CD4-positive, alpha-beta T cell treated with Interleukin-6 at 100 ng/mL for 8 hours (primary cell): ENCODE data around the gene MITF.

ENCODE experiments used
- DNase-seq: peaks from one replicate; pipeline ENCODE4 v3.0.0-alpha.2; 2020; ENCODE audit warnings: mixed read lengths, low spot score

Gene MITF

DNA sequence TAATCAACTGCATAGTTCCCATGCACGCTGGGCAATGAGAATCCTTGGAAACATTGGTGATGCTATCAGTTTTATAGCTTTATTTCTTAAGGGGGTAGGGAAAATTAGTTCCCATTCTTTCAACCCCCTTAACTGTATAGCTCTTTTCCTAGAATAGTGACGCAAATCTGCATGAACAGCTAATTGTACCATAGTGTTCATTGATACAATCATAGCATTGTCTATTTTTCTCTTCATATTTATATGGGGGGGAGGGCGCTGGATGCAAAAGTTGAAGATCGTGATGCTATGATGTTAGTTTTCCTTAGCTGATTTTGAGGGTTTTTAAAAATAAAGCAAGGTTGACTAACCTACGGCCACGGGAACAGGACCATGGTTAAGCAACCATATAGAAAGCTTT, 227.9 kb downstream of the MITF start:
- DNase-seq = no peak

DNA sequence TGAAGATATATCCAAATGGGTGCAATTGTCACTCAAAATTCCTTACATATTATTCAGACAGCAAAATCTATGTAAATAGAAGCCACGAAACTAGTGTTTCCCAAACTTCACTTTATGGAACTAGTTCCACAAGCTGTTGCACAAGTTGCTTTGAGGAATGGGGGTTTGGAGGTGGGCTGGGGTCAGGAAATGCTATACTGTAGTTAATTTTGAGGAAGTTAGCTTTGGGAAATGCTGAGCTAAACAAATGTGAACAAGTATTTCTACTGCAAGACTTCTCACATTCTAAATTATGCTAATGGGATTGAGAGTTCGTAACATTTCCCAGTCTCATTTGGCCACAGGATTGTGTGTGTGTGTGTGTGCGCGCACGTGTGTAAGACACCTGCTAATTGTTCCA, 231.6 kb downstream of the MITF start:
- no peak for DNase-seq

DNA sequence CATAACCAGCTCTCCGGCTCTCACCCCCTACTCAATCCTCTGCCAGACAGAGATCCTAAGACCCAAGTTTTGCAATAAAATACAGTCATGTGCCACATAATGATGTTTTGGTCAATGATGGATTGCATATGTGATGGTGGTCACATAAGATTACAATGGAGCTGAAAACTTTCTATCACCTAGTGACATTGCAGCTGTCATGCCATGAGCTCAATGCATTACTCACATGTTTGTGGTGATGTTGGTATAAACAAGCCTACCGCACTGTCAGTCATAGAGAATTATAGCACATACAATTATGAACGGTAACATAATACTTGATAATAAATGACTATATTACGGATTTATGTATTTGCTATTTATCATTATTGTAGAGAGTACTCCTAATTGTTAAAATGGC, 233.4 kb downstream of the MITF start:
- DNase-seq = no peak

DNA sequence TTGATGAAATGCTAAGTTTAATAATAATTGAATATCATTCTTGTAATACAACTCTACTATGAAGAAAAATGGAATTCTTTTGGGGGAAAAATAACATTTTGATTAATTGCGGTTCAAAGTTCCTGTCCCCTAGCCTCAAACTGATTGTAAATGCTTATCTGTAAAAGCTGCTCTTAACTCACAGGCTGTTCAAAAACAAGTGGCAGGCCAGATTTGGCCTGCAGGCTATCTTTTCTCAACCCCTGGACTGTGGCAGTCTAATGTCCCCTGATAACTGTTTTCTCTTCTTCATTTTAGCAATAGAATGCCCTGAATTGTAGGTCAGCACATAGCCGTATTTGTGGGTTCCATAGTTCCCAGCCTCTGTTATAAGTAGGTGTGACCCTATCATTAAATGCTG, 236.8 kb downstream of the MITF start:
- DNase-seq = no peak

DNA sequence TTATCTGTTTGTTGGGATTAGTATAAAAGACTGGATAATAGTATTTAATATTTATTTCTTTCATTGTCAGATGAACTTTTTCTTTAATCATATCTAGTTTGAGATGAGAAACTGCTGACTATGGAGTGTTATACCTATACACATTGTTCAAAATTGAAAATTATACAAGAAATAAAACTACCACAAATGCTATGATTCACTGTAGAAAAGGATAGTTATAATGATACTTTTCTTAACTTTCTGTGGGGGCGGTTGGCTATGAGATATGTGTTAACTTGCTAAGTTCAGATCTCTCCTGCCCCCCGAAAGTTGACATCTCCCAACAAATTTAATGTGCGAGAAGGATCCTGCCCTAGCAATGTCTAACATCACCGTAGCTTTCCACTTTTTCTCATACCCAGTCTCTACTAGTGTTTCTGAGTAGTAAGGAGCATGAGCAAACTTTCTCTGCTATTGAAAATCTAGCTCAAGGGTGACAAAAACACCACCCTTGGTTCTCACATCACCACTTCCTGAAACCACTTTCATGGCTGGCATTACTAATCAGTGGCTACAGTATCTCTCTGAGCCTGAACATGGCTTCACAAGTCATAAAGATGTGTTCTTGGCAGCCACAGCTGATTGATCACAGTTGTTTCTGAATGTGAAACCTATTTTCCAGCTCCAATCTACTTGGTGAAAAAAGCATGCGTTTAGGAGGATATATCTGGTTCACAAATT, 244.4 kb downstream of the MITF start:
- no peak for DNase-seq

DNA sequence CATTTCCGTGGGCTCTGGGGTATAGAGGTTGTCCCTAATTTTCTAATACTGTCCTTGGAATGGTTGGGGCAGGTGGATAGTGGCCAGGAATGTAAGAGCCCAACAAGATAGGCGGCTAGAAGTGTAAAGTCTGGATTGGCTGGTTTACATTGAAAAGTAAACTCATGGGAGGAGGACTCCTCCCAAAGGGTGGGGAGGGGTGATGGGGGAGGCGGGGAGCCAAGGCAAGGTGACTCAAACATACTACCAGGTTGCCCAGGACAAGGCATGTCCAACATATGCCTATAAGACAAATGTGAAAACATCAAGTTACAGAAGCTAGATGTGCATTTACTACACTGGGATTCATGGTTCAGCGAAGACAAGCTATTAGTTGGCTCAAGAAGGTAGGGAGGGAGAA, 246.0 kb downstream of the MITF start:
- no peak for DNase-seq

DNA sequence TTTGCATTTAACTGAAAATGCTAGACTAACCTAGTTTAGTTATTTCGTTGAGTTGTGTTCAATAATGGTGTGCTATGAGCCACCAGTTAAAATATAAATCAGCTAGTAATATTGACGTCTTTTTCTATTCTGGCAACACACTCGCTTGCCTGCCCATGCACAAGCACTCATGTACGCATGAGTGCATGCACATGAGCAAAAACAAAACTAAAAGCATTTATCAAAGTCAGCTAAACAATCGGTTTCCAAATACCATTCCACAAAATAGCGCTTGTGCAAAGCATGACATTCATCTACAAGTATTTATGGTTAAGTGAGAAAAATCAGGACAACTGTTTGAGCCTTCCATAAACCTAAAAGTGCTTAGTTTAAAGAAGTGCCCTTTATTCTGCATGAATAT, 247.2 kb downstream of the MITF start:
- DNase-seq = no peak

DNA sequence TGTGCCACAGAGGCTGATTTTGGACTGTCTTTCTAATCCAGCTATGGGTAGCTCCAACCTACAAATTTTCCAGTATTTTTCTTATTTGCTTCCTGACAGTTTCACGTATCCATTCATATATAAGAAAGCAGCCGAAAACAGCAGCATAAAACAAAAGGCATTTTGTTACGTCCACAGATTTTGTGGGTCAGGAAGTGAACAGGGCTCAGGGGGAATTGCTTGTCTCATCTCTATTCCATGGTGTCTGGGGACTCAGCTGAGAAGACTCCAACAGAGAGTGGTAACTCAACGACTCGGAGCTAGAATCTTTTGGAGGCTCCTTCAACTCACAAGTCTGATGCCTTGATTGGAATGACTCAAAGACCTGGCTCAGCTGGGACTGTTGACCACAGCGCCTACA, 248.6 kb downstream of the MITF start:
- DNase-seq = no peak

DNA sequence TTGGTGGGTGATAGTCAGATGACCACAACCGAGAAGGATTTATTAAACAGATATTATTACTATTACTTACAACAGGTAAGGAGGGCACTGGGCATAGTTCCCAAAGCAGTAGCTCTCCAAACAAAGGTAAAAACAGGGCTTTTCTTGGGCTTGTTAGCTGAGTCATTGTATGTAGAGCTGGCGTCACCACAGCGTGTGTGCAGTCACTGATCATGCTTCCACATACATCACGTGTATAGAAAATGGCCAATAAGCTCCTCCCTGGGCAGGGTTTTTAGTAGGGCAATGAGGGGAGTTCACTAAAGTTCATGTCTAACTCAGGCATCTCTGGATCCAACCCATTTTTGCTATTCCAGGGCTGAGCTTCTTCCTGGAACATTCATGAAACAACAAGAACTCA, 254.5 kb downstream of the MITF start:
- no peak for DNase-seq

DNA sequence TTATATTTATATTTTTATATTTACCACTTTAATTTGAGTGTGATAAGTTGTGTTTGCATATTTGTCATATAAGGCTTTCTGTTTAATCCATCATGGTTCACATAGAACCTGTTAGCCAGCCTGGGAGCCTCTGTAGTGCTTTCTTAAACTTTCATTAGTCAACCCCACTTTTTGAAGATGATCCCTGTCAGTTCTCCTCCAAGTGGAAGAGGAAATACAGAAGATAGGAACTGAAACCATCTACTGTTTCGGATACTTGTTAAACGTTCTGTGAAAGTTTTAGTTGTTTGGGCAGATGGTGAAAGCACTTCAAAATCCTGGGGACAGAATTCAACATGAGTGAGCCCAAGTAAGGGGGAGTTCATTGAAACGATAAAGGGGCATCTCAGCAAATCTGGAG, 255.7 kb downstream of the MITF start:
- no peak for DNase-seq

DNA sequence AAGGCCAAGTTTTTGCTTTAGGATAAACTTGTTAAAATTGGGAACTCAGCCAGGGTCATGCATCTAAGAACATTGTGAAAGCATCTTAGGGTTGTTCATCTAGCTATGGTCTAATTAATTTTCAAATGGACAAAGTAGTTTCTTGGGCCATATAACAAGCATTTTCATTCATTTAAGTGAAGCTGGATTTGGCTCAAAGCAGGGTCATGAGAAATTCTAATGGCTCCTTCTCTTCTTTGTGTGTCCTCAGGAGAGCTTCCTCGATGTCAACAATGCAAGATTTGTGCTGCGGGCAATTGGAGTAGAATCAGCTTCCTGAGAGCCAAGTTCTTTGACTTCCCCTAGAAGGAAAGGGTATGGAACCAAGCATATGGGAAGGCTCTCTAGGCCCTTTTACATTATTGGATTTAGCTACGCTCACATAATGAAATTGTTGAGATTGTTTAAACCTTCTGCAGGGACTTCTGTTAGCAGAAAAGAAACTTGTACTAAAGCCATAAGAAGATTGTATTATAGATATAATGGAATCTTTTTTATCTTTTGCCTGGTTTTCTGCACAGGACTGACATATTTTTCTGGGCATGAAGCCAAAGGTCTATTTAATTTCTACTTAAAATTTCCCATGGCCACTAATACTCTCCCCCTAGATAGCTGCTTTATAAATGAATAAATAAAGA, 258.5 kb downstream of the MITF start:
- DNase-seq = no peak

DNA sequence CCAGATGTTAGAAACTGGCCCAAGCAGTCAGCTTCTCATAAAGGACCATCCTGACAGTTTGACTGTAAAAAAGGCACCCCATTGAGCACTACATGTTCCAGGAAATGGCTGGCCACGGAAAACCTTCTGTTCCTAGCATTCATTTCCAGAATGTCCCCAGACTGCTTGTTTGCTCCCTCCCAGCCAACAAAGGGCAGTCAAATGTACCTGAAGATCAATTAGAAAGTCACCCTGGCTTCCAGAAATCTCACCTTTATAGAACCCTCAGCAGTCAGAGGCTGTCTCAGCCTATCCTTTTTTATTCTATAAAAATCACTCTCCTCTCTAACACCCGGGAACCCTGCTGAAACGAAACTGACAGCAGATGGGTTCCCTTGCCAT, 259.5 kb downstream of the MITF start:
- no peak for DNase-seq

DNA sequence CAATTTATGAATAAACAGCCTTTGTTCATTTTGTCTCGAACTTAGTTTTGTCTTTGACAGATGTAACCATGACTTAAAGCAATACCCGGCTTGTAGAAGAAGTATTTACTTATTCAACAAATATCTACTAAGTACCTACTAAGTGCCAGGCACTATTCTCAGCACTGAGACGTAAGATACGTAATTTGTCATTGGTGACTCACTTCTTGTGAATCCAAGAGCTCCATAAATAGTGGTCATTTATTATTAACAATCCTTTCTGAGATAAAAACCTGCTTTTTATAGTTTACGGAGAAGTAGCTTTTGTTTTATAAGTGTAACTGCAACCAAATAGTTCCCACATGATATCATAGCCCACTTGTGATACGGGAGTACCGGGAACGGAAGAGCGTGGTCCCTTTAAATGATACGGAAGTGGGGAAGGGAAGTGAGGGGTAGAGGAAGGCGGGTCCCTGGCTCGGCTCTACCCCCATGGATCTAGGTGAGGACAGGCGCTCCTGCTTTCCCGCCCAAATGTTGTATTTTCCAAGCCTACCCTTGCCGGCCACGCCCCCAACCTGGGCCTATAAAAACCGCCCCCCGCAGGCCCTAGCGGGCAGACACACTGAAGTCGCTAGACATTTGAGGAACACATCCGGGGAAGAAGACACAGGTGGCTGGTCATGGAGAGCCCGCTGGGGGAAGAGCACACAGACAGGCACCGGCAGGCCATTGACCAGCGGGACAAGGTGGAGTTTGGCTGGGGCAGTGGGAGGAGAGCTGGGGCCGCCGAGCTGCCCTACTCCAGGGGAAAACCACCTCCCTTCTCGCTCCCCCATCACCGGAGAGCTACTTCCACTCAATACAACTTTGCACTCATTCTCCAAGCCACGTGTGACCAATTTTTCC, 260.1 kb downstream of the MITF start, which contains the start of gene SAMMSON:
Gene SAMMSON (plus strand): TSS at position 594 of the 888 bp plus-strand sequence.
- no peak for DNase-seq

DNA sequence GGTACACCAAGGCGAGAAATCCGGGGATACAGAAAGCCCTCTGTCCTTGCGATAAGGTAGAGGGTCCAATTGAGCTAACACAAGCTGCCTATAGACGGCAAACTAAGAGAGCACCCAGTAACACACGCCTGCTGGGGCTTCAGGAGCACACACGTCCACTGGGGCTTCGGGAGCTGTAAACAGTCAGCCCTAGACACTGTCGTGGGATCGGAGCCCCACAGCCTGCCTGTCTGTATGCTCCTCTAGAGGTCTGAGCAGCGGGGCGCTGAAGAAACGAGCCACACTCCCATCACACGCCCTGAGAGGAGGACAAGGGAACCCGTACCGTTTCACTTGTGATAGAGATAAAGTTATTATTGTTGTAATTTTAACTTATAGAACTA, 260.8 kb downstream of the MITF start:
- no peak for DNase-seq

DNA sequence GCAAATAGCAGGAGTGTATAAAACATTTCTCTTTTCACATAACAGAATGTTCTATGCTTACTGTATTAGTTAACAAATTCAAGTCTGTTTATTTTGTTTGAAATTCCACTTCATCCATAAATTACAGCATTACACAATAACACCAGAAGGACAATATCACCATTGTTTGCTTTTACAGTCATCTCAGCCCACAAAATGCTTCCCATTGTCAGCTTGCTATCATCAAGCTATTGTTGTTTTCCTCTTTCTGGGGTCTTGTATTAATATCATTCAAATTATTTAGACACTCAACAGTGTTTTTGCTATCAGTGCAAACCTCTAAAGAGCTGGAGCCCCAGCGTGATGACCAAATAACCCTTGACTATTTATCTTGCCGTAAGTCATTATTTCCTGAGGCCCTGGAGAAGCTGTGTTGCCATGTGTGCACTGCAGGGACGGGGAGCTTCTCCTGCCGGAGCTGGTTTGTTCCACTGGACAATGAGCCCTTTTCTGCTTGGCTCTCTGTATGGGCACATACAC, 261.4 kb downstream of the MITF start:
- DNase-seq = no peak

DNA sequence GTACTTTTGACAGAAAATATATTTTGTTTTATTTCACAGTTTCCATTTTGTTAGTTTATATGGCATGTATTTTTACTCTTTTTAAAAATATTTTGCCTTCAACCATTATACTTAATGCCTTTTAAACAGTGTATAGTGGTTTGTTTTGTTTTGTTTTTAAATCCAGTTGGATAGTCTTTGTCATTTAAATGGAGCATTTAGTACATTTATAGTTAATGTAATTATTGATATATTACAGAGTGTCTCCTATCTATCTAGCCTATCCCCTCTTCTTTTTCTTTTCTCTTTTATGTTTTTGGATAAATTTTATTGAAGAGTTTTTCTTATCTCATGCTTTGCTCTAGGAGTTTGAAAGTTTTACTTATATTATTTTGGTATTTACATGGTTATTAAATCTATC, 263.9 kb downstream of the MITF start:
- DNase-seq = no peak

DNA sequence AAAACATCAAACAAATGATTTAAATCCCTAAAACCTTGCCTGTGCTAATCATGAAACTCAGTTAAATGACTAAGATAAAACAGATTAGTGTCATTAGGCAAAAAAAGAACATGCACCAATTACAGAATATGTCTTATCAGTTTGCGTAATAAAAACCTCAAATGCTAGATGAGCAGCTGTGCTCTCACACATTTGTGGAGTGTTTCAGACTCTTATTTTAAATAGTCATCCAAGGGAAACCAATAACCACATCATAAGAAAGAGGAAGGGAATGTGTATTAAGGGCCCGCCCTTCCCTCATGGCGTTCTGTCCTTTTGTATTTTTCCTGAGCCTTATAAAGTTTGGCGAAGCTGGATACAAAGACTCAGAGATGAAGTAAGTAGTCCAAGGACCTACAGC, 266.8 kb downstream of the MITF start:
- no peak for DNase-seq

DNA sequence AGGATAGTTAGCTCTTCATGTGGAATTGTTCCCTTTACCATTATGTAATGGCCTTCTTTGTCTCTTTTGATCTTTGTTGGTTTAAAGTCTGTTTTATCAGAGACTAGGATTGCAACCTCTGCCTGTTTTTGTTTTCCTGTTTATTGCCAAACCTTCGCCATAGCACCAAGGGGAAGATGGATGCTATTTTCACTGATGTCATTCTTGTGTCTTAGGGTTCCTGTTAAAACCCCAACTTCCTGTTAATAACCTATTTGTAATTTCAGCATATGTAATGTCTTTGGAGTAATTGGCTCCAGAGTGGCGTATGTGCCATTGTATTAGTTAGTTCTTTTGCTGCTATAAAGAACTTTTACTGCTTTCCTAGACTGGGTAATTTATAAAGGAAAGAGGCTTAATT, 271.1 kb downstream of the MITF start:
- DNase-seq = no peak

DNA sequence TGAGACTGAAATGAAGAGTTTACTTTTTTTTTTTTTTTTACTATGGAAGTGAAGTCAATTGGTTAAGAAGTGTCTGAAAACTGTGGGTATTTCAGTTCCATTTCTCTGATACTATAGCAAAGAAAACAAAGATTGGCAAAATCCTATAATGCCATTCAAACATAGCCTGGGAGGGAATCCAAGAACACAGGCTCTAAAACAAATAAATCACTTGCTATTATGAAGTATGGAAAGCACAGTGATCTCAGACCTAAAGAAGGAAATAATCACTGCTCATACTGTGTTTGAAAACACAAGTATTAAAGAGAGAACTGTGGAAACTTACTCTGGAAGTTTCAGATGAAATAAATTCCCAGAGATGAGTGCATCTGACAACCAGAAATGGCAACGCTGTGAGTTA, 272.3 kb downstream of the MITF start:
- DNase-seq = no peak
